Mesenchymal stem cell (in vitro differentiated cells and primary cell): ENCODE data around the gene PAPOLB.

Experiments used
- DNase-seq: peaks from one replicate; pipeline ENCODE4 v3.0.0-alpha.2; 2013
- H2AFZ ChIP-seq: one replicate; pipeline ENCODE4 v1.6.1; 2013; ENCODE audit warnings: low read depth, mild to moderate bottlenecking, control low read depth, inconsistent platforms, low read length, moderate library complexity
- H2AK5ac ChIP-seq: 2 replicates; pipeline ENCODE4 v1.6.1; 2013; ENCODE audit warnings: low read length, moderate library complexity, mild to moderate bottlenecking, inconsistent platforms; ENCODE audit not compliant: severe bottlenecking
- H2BK120ac ChIP-seq: one replicate; pipeline ENCODE4 v1.6.1; 2013; ENCODE audit warnings: low read depth, mild to moderate bottlenecking, inconsistent platforms, low read length, moderate library complexity
- H2BK12ac ChIP-seq, 2 experiments: one replicate each; pipeline ENCODE4 v1.6.1; 2013; ENCODE audit warnings: inconsistent platforms in 2 of 2, low read length in 2 of 2, mild to moderate bottlenecking in 2 of 2, moderate library complexity in 2 of 2, control low read depth in 1 of 2
- H2BK15ac ChIP-seq: one replicate; pipeline ENCODE4 v1.6.1; 2013; ENCODE audit warnings: mild to moderate bottlenecking, low read depth, inconsistent platforms; ENCODE audit not compliant: poor library complexity, severe bottlenecking
- H2BK5ac ChIP-seq: 2 replicates; pipeline ENCODE4 v1.6.1; 2013; ENCODE audit warnings: low read depth, mild to moderate bottlenecking, low read length, control low read depth, inconsistent platforms; ENCODE audit not compliant: poor library complexity, severe bottlenecking
- H3K14ac ChIP-seq, 2 experiments: one replicate each; pipeline ENCODE4 v1.6.1; 2013; ENCODE audit warnings: inconsistent platforms in 2 of 2, low read length in 2 of 2, control low read depth in 1 of 2, mild to moderate bottlenecking in 1 of 2, moderate library complexity in 1 of 2
- H3K18ac ChIP-seq, 2 experiments: one replicate each; pipeline ENCODE4 v1.6.1; 2013; ENCODE audit warnings: inconsistent platforms in 2 of 2, low read length in 2 of 2, control low read depth in 1 of 2, low read depth in 1 of 2, mild to moderate bottlenecking in 1 of 2
- H3K23ac ChIP-seq, 2 experiments: one replicate each; pipeline ENCODE4 v1.6.1; 2013; ENCODE audit warnings: inconsistent platforms in 2 of 2, low read length in 2 of 2, mild to moderate bottlenecking in 2 of 2, moderate library complexity in 2 of 2, control low read depth in 1 of 2
- H3K27ac ChIP-seq: 2 replicates; pipeline ENCODE4 v1.5.1; 2013; ENCODE audit warnings: mild to moderate bottlenecking, moderate library complexity, low read length, control low read depth, inconsistent platforms; ENCODE audit not compliant: poor library complexity, severe bottlenecking
- H3K27me3 ChIP-seq, 2 experiments: 2 replicates each; pipeline versions ENCODE4 v1.6.1 to v1.7.0; 2013; ENCODE audit warnings: low read length in 2 of 2, mild to moderate bottlenecking in 2 of 2, moderate library complexity in 2 of 2, control low read depth in 1 of 2, inconsistent platforms in 1 of 2; ENCODE audit not compliant: control insufficient read depth in 1 of 2, insufficient read depth in 1 of 2
- H3K36me3 ChIP-seq, 2 experiments: 2 replicates each; pipeline versions ENCODE4 v1.6.1 to v1.7.0; 2013; ENCODE audit warnings: low read length in 2 of 2, control low read depth in 1 of 2, inconsistent platforms in 1 of 2, low read depth in 1 of 2, mild to moderate bottlenecking in 1 of 2; ENCODE audit not compliant: insufficient read depth in 2 of 2, control insufficient read depth in 1 of 2
- H3K4ac ChIP-seq, 2 experiments: one replicate each; pipeline ENCODE4 v1.6.1; 2013; ENCODE audit warnings: inconsistent platforms in 2 of 2, low read length in 2 of 2, mild to moderate bottlenecking in 2 of 2, moderate library complexity in 2 of 2, control low read depth in 1 of 2, low read depth in 1 of 2
- H3K4me1 ChIP-seq: 2 replicates; pipeline ENCODE4 v1.6.1; 2013; ENCODE audit warnings: low read depth, low read length, control low read depth; ENCODE audit not compliant: control insufficient read depth, insufficient read depth
- H3K4me2 ChIP-seq: 2 replicates; pipeline ENCODE4 v1.6.1; 2013; ENCODE audit warnings: low read length, mild to moderate bottlenecking, inconsistent platforms; ENCODE audit not compliant: poor library complexity, severe bottlenecking
- H3K4me3 ChIP-seq, 2 experiments: 2 replicates each; pipeline versions ENCODE4 v1.5.1 to v1.7.0; 2013; ENCODE audit warnings: low read length in 2 of 2, mild to moderate bottlenecking in 2 of 2, control low read depth in 1 of 2, low read depth in 1 of 2; ENCODE audit not compliant: insufficient read depth in 1 of 2
- H3K79me1 ChIP-seq: replicated peaks from 2 replicates; pipeline ENCODE4 v1.6.1; 2013; ENCODE audit warnings: mild to moderate bottlenecking, control low read depth, low read length, inconsistent platforms; ENCODE audit not compliant: poor library complexity, severe bottlenecking
- H3K9ac ChIP-seq: 2 replicates; pipeline ENCODE4 v1.7.0; 2013; ENCODE audit warnings: mild to moderate bottlenecking, low read length, moderate library complexity
- H3K9me3 ChIP-seq: 2 replicates; pipeline ENCODE4 v1.7.0; 2013; ENCODE audit warnings: mild to moderate bottlenecking, low read length; ENCODE audit not compliant: control insufficient read depth
- H4K8ac ChIP-seq: one replicate; pipeline ENCODE4 v1.6.1; 2013; ENCODE audit warnings: inconsistent platforms, mild to moderate bottlenecking, low read length, moderate library complexity
- H4K91ac ChIP-seq: one replicate; pipeline ENCODE4 v1.6.1; 2013; ENCODE audit warnings: mild to moderate bottlenecking, low read length, inconsistent platforms
- WGBS: methylation state at CpG from one replicate; pipeline ENCODE4 v1.1.7; 2013; ENCODE audit warnings: mixed read lengths; 5-methylcytosine and 5-hydroxymethylcytosine counted together

The PAPOLB gene

DNA sequence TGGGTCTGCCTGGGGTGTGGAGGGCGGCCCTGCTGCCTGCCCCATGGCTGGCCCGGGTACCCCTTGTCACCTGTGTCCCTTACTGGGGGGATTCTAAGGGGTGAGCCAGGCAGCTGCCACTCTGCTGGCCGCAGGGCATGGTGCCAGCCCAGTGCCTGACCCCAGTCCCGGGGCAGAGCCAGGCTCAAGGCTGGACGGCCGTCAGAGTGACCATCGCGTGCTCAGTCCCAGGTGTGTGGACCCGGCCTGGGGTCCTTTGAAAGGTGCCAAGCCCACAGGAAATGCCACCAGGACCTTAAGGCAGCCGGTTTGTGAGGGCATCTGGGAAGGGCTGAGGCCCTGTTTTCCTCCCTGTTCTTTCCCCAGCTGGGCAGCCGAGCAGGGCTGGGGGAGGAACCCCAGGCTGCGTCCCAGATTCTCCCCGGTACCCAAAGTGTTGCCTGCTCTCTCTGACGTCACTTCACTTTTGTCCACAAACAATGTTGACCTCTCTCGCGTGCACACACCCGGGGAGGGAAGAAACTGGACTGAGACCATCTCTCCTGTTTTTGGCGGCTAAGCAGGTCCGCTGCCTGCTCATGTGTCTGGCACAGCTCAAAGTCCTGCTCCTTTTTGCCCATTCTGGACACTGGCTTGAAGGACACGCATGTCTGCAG lies 37.6 kb downstream of the PAPOLB start:
- 89% methylated on average over 20 of the region's 20 CpGs for WGBS
- no peaks in the 10 kb centered on the region for H3K79me1 ChIP-seq
- H3K4me2 ChIP-seq: no peak overlapping the region
- no peak overlapping the region for H4K8ac ChIP-seq
- H3K4me3 ChIP-seq: no peak overlapping the region
- no peak overlapping the region for H3K9ac ChIP-seq
- no peak for DNase-seq
- H2AFZ ChIP-seq: no peak overlapping the region
- H2BK120ac ChIP-seq: no peak overlapping the region
- no peak overlapping the region for H2BK5ac ChIP-seq
- H3K14ac ChIP-seq: no peak overlapping the region
- peaks cover 1% of the 10 kb centered on the region for H3K4me1 ChIP-seq
- H2BK12ac ChIP-seq: no peak overlapping the region
- no peak overlapping the region for H2BK15ac ChIP-seq
- H2AK5ac ChIP-seq: no peak overlapping the region
- H3K27me3 ChIP-seq: peaks cover 12 to 24% of the 10 kb centered on the region in 2 experiments
- H3K27ac ChIP-seq: no peak overlapping the region
- no peaks in the 10 kb centered on the region for H3K36me3 ChIP-seq
- no peak overlapping the region for H4K91ac ChIP-seq
- H3K18ac ChIP-seq: no peak overlapping the region
- H3K9me3 ChIP-seq: no peaks in the 10 kb centered on the region
- no peak overlapping the region for H3K4ac ChIP-seq
- no peak overlapping the region for H3K23ac ChIP-seq

DNA sequence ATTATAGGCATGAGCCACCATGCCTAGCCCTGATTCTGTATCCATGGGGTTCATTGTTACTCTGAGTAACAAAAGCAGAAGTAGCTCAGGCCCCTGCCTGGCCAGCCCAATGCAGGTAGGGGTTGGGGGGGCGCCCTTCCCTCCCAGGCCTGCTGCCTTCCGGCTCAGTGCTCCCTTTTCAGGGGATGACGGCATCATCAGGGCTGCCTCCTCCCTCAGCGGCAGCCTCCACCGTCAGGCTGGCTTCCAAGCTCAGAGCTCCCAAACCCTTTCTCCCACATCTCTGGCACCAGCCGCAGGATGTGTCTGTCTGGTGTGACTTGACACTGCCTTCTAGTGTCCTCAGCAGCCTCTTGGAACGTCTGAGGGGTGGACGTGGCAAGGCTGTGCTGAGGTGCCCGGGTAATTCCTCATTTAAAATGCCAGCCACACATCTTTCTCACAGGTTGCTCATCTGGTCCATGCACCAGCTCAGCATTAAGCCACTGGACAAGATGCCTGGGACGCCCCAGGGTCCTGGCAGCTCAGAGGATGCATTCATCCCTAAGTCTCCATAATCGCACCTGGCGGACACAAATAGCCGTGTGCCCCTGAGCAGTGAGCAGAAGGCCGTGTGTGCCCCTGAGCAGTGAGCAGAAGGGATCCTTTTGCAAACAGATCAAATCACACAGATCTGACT lies 38.2 kb downstream of the PAPOLB start:
- Histone ChIP-seq H3K27ac (no peak overlapping the region), H3K4me3 (no peak overlapping the region), H3K18ac (no peak overlapping the region), H3K27me3 (peaks cover 13 to 24% of the 10 kb centered on the region in 2 experiments), H4K8ac (no peak overlapping the region), H3K36me3 (no peaks in the 10 kb centered on the region), H2BK5ac (no peak overlapping the region), H2AK5ac (no peak overlapping the region), H3K4me2 (no peak overlapping the region), H3K79me1 (no peaks in the 10 kb centered on the region), H2BK12ac (no peak overlapping the region), H3K9ac (no peak overlapping the region), H2BK120ac (no peak overlapping the region), H3K4me1 (peaks cover 1% of the 10 kb centered on the region), H2AFZ (no peak overlapping the region), H3K9me3 (no peaks in the 10 kb centered on the region), H3K4ac (no peak overlapping the region), H3K14ac (no peak overlapping the region), H4K91ac (no peak overlapping the region), H2BK15ac (no peak overlapping the region), H3K23ac (no peak overlapping the region)
- no peak for DNase-seq
- 79% methylated on average over 14 of the region's 14 CpGs for WGBS

DNA sequence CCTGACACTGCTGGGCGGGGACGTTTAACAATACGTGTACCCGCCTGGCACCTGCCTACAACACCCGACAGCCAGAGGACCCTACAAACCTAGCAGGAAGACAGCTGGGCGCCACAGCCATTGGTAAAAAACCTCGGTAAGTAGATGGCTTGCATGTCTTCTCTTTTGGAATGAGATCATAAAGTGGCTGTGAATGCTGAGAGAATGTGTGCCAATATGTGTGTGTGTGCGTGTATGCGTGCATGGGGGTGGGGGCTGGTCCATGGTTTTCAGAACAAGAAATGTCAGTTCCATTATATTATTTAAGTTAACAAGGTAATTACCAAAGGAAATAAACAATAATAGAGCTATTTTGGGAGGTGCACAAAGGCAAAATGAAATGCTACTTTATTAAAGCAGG lies 39.2 kb downstream of the PAPOLB start:
- no peak overlapping the region for H3K4ac ChIP-seq
- no peaks in the 10 kb centered on the region for H3K79me1 ChIP-seq
- no peaks in the 10 kb centered on the region for H3K36me3 ChIP-seq
- H3K18ac ChIP-seq: no peak overlapping the region
- no peak overlapping the region for H3K9ac ChIP-seq
- no peaks in the 10 kb centered on the region for H3K9me3 ChIP-seq
- no peak overlapping the region for H3K4me2 ChIP-seq
- no peak overlapping the region for H3K4me3 ChIP-seq
- H2AK5ac ChIP-seq: no peak overlapping the region
- no peak overlapping the region for H2BK15ac ChIP-seq
- no peak overlapping the region for H2BK120ac ChIP-seq
- H3K23ac ChIP-seq: no peak overlapping the region
- H4K91ac ChIP-seq: no peak overlapping the region
- WGBS: 97% methylated on average over 9 of the region's 9 CpGs
- no peak overlapping the region for H2AFZ ChIP-seq
- DNase-seq: no peak
- H3K27ac ChIP-seq: no peak overlapping the region
- no peak overlapping the region for H3K14ac ChIP-seq
- H3K4me1 ChIP-seq: peaks cover 1% of the 10 kb centered on the region
- H2BK5ac ChIP-seq: no peak overlapping the region
- no peak overlapping the region for H4K8ac ChIP-seq
- no peak overlapping the region for H2BK12ac ChIP-seq
- peaks cover 15 to 24% of the 10 kb centered on the region in 2 experiments for H3K27me3 ChIP-seq

DNA sequence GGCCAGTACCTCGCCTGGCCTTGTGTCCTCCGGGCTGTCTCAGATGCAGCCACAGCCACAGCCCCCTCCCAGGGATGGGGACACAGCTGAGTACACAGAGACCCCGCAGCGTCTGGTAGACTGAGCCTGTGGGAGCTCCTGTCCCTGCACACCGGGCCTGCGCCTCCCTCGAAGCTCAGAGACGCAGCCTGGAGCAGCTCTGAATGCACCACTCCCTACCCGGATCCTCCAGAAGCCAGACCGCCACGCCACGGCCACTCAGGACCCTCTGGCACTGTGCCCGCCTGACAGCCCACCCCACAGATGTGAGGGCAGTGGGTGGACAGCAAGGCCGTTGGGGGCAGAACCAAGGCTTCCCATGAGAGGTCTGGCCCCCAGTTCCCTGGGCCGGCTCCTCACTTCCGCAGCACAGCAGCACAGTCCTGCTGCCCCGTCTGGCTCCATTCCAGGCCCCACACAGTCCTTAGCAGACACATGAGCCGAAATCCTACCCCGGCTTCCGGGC lies 40.8 kb downstream of the PAPOLB start:
- Histone ChIP-seq H3K4me2 (no peak overlapping the region), H3K27me3 (peaks cover 15 to 24% of the 10 kb centered on the region in 2 experiments), H3K9me3 (no peaks in the 10 kb centered on the region), H3K36me3 (no peaks in the 10 kb centered on the region), H4K8ac (no peak overlapping the region), H3K23ac (no peak overlapping the region), H4K91ac (no peak overlapping the region), H3K9ac (no peak overlapping the region), H3K4me3 (no peak overlapping the region), H2AFZ (no peak overlapping the region), H3K27ac (no peak overlapping the region), H2BK120ac (no peak overlapping the region), H2BK15ac (no peak overlapping the region), H2AK5ac (no peak overlapping the region), H2BK12ac (no peak overlapping the region), H3K14ac (no peak overlapping the region), H3K4ac (no peak overlapping the region), H2BK5ac (no peak overlapping the region), H3K79me1 (no peaks in the 10 kb centered on the region), H3K4me1 (peaks cover 1% of the 10 kb centered on the region), H3K18ac (no peak overlapping the region)
- DNase-seq: no peak
- WGBS: 87% methylated on average over 20 of the region's 20 CpGs
